Motor neuron (in vitro differentiated cells): ENCODE data around the gene C11orf65. TPM values are rescaled to one million over a fixed set of nuclear protein-coding genes. Genes with fewer than 3 reads are reported as not detected.
"Not testable (repeated sequence)": the region's sequence is repeated elsewhere in the genome, so short reads cannot be mapped to it uniquely, and the experiment has no call there.

Source experiments
- ATAC-seq, 8 experiments: fragments of 200-7000 bp; cut with Tn5 transposase; replicated peaks in 6 of 8; 2 replicates each; pipeline ENCODE4 v1.8.0; 2021; ENCODE audit warnings: mild to moderate bottlenecking in 8 of 8, moderate library complexity in 8 of 8
- H3K27ac ChIP-seq, 2 donors: fragments of 250-450 bp; sonication (Bioruptor Pico); 2 replicates each; pipeline ENCODE4 v1.9.0; 2021; ENCODE audit warnings: antibody characterized with exemption in 2 of 2, mild to moderate bottlenecking in 2 of 2, moderate library complexity in 1 of 2
- H3K4me1 ChIP-seq, 2 donors: fragments of 250-450 bp; sonication (Bioruptor Pico); replicated peaks in 1 of 2; 2 replicates each; pipeline ENCODE4 v1.6.1; 2021; ENCODE audit warnings: antibody characterized with exemption in 2 of 2, mild to moderate bottlenecking in 2 of 2, moderate library complexity in 1 of 2
- H3K4me3 ChIP-seq, 5 donors: fragments of 250-450 bp; sonication (Bioruptor Pico); 2 replicates each; pipeline ENCODE4 v1.9.0; 2021; ENCODE audit warnings: antibody characterized with exemption in 5 of 5, mild to moderate bottlenecking in 5 of 5, moderate library complexity in 4 of 5
- WGBS, 10 experiments: fragments of 450-650 bp; shearing (Covaris generic); methylation state at CpG; one replicate each; pipeline ENCODE4 v1.0.0; 2022; 5-methylcytosine and 5-hydroxymethylcytosine counted together
- in situ Hi-C, 9 experiments: fragments of 400-800 bp; cut with MboI; loops; one replicate each; pipeline ENCODE4 v1.15.0; 2021; ENCODE audit warnings: low sequenced_read_pairs in 9 of 9, low pct_unique_long_range_greater_than_20kb in 2 of 9; ENCODE audit not compliant: unreplicated experiment in 9 of 9
- total RNA-seq, 8 experiments: library from RNA; unstranded; fragments of 300-600 nt; gene quantifications; 2 replicates each; pipeline versions ENCODE4 v1.2.3 to v1.2.4, GENCODE V29; 2022

Gene C11orf65
- total RNA-seq, 8 experiments from 2014 or later: 1.4 to 4.0 (median 2.9) TPM

DNA sequence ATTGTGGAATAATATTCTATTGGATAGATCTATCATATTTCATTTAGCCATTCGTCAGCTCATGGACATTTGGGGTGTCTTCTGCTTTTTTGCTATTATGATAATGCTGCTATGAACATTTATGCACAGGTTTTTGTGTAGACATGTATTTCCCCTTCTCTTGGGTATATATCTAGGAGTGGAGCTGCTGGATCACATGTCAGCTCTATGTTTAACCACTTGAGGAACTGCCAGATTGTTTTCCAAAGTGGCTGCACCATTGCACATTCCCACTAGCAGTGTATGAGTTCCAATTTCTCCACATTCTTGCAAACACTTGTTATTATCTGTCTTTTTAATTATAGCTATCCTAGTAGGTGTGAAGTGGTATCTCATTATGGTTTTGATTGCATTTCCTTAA, 75.0 kb downstream of the C11orf65 start:
- ATAC-seq: no peak
- no peak overlapping the region for H3K27ac ChIP-seq
- H3K4me1 ChIP-seq: no peaks in the 10 kb centered on the region
- in situ Hi-C loops: no loop called here
- WGBS, 10 experiments: 0 to 100% (median 80%) methylated on average over 1 of the region's 1 CpG; no CpG with 5 or more reads in 3 of the 10 experiments
- H3K4me3 ChIP-seq: no peak overlapping the region

DNA sequence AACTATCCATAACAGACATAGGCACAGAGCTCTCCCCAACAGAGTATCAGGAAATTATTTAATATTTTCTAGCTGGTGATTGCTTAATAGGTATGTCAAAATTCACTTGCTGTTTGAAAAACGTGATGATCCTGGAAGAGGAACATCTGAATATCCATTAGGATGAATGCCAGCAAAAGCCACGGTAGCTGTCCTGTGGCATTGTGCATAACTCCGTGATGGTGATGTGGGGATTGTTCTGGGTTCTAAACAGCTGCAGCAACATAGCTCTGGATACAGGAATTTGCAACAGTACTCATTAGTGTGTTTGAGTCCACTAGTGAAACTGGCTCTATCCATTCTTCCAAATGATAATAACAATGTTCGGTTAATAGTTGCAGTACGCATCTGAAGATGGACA, 78.8 kb downstream of the C11orf65 start:
- in situ Hi-C loops: no loop called here
- ATAC-seq: no peak
- Histone ChIP-seq H3K27ac (no peak overlapping the region), H3K4me3 (no peak overlapping the region), H3K4me1 (no peaks in the 10 kb centered on the region)
- WGBS, 10 experiments: 62 to 90% (median 71%) methylated on average over 2 to 5 of the region's 5 CpGs; no CpG with 5 or more reads in 1 of the 10 experiments

DNA sequence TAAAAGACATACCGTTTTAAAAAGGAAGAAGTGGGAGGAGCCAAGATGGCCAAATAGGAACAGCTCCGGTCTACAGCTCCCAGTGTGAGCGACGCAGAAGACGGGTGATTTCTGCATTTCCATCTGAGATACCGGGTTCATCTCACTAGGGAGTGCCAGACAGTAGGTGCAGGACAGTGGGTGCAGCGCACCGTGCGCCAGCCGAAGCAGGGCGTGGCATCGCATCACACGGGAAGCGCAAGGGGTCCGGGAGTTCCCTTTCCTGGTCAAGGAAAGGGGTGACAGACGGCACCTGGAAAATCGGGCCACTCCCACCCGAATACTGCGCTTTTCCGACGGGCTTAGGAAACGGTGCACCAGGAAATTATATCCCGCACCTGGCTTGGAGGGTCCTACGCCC, 93.8 kb downstream of the C11orf65 start:
- H3K27ac ChIP-seq, H3K4me1 ChIP-seq, ATAC-seq, H3K4me3 ChIP-seq, in situ Hi-C loops: not testable (repeated sequence)
- WGBS, 10 experiments: 73 to 100% (median 100%) methylated on average over 1 to 3 of the region's 24 CpGs; no CpG with 5 or more reads in 7 of the 10 experiments

DNA sequence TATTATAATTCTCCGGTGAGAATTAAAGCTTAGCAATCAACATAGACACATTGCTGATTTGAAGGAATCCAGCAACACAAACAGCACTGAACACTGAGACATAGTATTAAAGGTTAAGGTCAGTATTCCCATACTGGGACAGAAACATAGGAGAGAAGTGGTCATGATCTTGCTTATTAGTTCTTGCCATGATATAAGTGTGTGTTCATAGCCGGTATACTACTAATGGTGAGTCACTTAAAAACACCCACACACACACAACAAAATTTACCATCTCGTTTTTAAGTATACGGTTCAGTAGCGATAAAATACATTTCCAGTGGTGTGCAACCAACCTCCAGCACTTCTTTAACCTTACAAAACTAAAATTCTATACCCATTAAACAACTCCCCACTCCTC, 96.3 kb downstream of the C11orf65 start:
- 38 to 100% (median 73%) methylated on average over 1 to 5 of the region's 5 CpGs; no CpG with 5 or more reads in 1 of the 10 experiments for WGBS, 10 experiments
- H3K4me3 ChIP-seq: no peak overlapping the region
- ATAC-seq: no peak
- in situ Hi-C loops: no loop called here
- H3K27ac ChIP-seq: no peak overlapping the region
- H3K4me1 ChIP-seq: no peaks in the 10 kb centered on the region

DNA sequence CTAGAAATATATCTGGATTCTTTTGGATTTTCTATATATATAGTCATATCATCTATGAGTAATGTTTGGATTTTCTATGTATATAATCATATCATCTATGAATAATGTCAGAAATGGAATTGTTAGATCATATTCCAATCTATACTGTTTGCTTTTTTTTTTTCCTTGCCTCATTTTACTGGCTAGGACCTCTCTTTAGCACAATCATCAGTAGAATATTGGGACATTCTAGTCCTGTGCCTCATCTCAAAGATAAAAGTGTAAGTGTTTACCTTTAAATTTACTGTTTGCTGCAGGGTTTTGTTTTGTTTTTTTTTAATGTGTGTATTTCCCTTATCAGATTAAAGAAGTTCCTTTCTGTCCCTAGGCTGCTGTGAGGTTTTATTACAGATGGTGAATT, 97.0 kb downstream of the C11orf65 start:
- in situ Hi-C loops: no loop called here
- ATAC-seq: no peak
- Histone ChIP-seq H3K4me1 (no peaks in the 10 kb centered on the region), H3K27ac (no peak overlapping the region), H3K4me3 (no peak overlapping the region)

DNA sequence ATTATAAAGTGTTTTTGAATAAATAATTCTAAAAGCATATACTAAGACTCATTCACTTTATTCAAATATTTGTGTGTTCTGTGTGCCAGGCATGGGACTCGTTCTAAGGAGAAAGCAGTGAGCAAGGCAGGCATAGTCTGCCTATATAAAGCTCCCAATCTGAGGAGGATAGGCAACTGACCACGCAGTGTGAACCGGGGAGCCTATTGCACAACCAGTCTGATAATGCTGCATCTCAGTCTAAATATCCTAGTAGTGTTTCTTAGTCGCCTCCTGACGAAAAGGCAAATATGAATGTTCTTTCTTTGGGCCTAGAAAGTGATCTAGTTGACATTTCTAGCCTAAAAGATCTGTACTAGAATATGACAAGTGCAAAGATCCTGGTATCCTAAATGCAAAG, 98.3 kb downstream of the C11orf65 start:
- in situ Hi-C loops: no loop called here
- ATAC-seq: no peak
- 72 to 100% (median 81%) methylated on average over 2 to 5 of the region's 5 CpGs; no CpG with 5 or more reads in 1 of the 10 experiments for WGBS, 10 experiments
- Histone ChIP-seq H3K4me1 (no peaks in the 10 kb centered on the region), H3K4me3 (no peak overlapping the region), H3K27ac (no peak overlapping the region)

DNA sequence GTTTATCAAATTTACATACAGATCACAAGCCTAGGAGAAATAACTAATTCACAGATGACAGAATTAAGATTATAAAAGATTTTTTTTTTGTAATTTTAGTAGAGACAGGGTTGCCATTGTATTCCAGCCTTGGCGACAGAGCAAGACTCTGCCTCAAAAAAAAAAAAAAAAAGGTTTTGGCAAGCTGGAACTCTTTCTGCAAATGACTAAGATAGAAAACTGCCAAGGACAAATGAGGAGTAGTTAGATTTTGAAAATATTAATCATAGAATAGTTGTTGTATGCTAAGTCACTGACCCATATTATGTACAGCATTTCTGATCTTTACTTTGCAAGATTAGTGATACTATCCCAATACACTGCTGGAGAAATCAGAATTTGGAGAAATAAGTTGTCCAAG, 99.2 kb downstream of the C11orf65 start:
- Histone ChIP-seq H3K4me3 (no peak overlapping the region), H3K27ac (no peak overlapping the region), H3K4me1 (no peaks in the 10 kb centered on the region)
- no peak for ATAC-seq
- in situ Hi-C loops: no loop called here
- WGBS, 10 experiments: 8 to 100% (median 100%) methylated on average over 1 of the region's 1 CpG; no CpG with 5 or more reads in 1 of the 10 experiments

DNA sequence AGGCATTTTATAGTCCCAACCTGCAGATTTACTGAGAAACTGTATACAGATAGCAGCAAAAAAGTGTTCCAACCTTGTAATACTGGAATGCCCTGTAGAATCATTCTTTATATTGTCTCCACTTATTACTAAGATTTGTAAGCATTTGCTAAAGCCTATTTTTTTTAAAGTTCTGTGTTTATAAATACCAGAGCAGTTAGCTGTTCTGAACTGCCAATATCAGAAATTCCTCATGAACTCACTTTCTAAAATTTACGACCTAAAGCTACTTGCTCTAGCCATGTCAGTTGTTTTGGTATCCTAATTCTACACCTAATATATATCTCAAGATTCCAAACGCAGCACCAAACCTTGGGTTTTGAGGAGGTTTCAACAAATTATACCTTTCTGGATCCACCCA, 103.2 kb downstream of the C11orf65 start:
- in situ Hi-C loops: no loop called here
- no peaks in the 10 kb centered on the region for H3K4me1 ChIP-seq
- no peak overlapping the region for H3K4me3 ChIP-seq
- no peak overlapping the region for H3K27ac ChIP-seq
- 40 to 100% (median 87%) methylated on average over 1 to 2 of the region's 2 CpGs; no CpG with 5 or more reads in 2 of the 10 experiments for WGBS, 10 experiments
- ATAC-seq: no peak

DNA sequence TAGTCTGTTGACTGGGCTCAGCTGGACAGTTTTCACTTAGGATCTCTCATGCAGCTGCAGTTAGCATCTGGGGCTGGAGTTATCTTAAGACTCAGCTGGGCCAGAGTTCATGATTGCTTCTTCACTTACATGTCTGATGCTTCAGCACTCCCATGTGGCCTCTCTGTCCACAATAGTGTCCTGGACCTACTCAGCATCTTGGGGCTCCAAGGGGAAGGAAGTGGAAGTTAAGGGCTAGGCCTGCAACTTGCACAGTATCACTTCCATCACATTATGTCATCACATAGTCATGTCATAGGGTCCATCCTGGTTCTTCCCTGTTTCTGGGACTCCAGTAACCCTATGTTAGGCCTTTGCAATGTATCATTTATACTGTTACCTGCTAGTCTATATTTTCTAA, 115.9 kb downstream of the C11orf65 start:
- in situ Hi-C loops: no loop called here
- H3K4me3 ChIP-seq: no peak overlapping the region
- H3K4me1 ChIP-seq: no peaks in the 10 kb centered on the region
- no peak overlapping the region for H3K27ac ChIP-seq
- ATAC-seq: no peak

DNA sequence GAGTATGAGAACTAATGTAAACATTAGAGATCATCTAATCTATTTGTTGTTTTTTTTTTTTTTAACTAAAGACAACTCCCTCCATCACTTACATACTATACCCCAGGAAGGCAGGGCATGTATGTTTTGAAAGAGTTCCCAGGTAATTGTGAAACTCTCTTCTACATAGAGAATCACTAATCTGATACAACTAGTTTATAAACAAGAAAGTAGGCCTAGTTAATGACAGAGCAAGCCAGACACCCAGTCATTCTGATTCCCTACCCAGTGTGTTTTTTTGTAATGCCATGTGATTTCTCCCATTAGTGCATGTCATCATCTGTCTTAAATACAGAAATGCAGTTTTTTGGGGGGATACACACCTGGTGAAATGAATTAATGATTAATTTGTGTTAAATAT, 120.9 kb downstream of the C11orf65 start:
- Histone ChIP-seq H3K27ac (no peak overlapping the region), H3K4me3 (no peak overlapping the region), H3K4me1 (no peaks in the 10 kb centered on the region)
- ATAC-seq: no peak
- in situ Hi-C loops: loop anchor here in 2 of 9 experiments (25.0 kb wide), 2 partner anchors 291 to 316 kb away; partner anchors contain the start of gene DDX10 (in 1 of the 2)

DNA sequence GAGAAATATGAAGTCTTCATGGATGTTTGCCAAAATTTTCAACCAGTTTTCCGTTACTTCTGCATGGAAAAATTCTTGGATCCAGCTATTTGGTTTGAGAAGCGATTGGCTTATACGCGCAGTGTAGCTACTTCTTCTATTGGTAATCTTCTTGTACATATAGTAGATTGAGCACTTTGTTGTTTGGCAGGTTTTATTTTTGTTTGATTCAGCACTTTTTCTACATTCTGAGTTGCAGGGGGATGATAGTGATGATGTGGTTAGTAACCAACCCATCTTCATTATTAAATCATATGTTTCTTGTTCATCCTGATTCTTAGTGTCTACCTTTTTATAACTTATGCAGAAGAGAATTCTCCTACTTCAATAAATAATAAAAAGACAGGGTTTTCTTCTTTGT, 121.6 kb downstream of the C11orf65 start:
- WGBS, 10 experiments: 95 to 100% (median 99%) methylated on average over 1 to 4 of the region's 4 CpGs; no CpG with 5 or more reads in 2 of the 10 experiments
- Histone ChIP-seq H3K27ac (no peak overlapping the region), H3K4me1 (no peaks in the 10 kb centered on the region), H3K4me3 (no peak overlapping the region)
- no peak for ATAC-seq
- in situ Hi-C loops: loop anchor here in 2 of 9 experiments (25.0 kb wide), 2 partner anchors 292 to 317 kb away; partner anchors contain the start of gene DDX10 (in 1 of the 2)

DNA sequence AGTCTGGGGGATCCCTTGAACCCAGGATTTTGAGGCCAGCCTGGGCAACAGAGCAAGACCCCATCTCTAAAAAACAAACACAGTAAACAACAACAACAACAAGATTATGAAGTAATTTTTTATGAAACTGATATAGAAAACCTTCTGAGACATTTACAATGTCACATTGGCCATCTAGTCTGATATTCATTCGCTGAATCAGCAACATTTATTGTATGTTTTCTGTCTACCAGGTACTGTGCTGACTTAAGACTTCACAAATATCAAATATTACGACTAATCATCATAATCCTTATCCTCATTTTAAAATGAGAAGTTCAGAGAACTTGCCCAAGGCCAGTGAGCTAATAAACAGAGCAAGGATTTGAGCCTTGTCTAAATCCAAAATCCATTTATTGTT, 123.6 kb downstream of the C11orf65 start:
- in situ Hi-C loops: loop anchor here in 2 of 9 experiments (25.0 kb wide), 2 partner anchors 294 to 319 kb away; partner anchors contain the start of gene DDX10 (in 1 of the 2)
- Histone ChIP-seq H3K4me3 (no peak overlapping the region), H3K27ac (no peak overlapping the region), H3K4me1 (peaks cover 0 to 8% of the 10 kb centered on the region in 2 donors)
- ATAC-seq: no peak
- WGBS, 10 experiments: 33 to 100% (median 100%) methylated on average over 1 to 2 of the region's 2 CpGs; no CpG with 5 or more reads in 2 of the 10 experiments

DNA sequence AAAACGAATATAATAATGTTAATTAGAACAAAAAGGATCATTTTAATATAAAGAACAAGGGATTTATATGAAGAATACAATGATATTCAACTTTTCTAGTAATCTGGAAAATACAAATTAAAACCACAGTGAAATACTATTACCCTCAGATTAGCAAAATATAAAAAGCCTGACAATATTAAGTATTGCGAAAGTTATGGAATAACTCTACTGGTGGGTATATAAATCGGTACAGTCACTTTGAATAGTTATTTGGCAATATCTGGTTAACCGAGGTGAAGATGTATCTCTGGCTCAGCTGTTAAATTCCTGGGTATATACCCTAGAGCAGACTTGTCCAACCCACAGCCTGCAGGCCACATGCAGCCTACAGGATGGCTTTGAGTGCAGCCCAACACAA, 125.7 kb downstream of the C11orf65 start:
- no peak overlapping the region for H3K27ac ChIP-seq
- H3K4me1 ChIP-seq: peaks cover 0 to 8% of the 10 kb centered on the region in 2 donors
- 50 to 100% (median 85%) methylated on average over 2 to 4 of the region's 4 CpGs for WGBS, 10 experiments
- H3K4me3 ChIP-seq: no peak overlapping the region
- in situ Hi-C loops: loop anchor here in 2 of 9 experiments (25.0 kb wide), 2 partner anchors 296 to 321 kb away; partner anchors contain the start of gene DDX10 (in 1 of the 2)
- peak in 1 of 8 experiments; percentile 41 for ATAC-seq

DNA sequence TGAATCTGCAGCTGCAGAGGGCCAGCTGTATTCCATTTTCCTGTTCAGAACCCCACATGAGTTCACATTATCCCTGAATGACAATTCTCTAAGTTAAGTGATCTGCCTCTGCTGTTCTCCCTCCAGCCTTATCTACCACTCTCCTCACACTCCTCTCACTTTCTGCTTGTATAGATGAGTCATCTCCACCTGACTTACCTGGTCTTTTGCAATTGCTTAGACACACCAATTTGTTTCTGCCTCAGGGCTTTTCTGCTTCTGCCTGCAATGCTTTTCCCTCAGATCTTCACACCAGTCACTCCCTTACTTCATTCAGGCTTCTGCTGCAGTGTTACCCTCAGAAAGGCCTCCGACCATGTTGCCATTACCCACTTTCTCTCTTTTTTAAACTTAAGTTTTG, 126.4 kb downstream of the C11orf65 start:
- Histone ChIP-seq H3K4me1 (peaks cover 0 to 8% of the 10 kb centered on the region in 2 donors), H3K4me3 (no peak overlapping the region), H3K27ac (no peak overlapping the region)
- WGBS, 10 experiments: 67 to 100% (median 100%) methylated on average over 1 of the region's 1 CpG; no CpG with 5 or more reads in 3 of the 10 experiments
- ATAC-seq: peak in 1 of 8 experiments; percentile 64
- in situ Hi-C loops: loop anchor here in 2 of 9 experiments (25.0 kb wide), 2 partner anchors 296 to 321 kb away; partner anchors contain the start of gene DDX10 (in 1 of the 2)
